H1 (cell line): ENCODE measurements around the gene CTBP2. TPM values are rescaled to one million over a fixed set of nuclear protein-coding genes. Genes with fewer than 3 reads are reported as not detected.

Source experiments
- CTCF ChIA-PET: fragments of 300-600 bp; sonication (Branson Sonifier 250); formaldehyde crosslinking; loops from one replicate; lab custom pipeline; 2021; ENCODE audit not compliant: partially characterized antibody; lab: Charles Lee
- POLR2A ChIA-PET: fragments of 300-600 bp; sonication (Branson Sonifier 250); formaldehyde crosslinking; loops from one replicate; lab custom pipeline; 2021; ENCODE audit warnings: inconsistent platforms; ENCODE audit not compliant: partially characterized antibody; lab: Charles Lee
- DNase-seq, 2 experiments: peaks; one replicate each; pipeline versions ENCODE4 v3.0.0 to v3.0.0-alpha.2; 2010 to 2022; ENCODE audit warnings: low spot score in 2 of 2, low read depth in 1 of 2, mixed read lengths in 1 of 2
- FAIRE-seq: peaks from 2 replicates; lab custom pipeline; 2011; peaks lifted over from hg19 to GRCh38; lab: Jason Lieb, UNC
- H2AFZ ChIP-seq: 2 replicates; pipeline ENCODE4 v1.8.1; 2012; ENCODE audit warnings: low read length, inconsistent platforms
- H2AK5ac ChIP-seq: 2 replicates; pipeline ENCODE4 v1.6.1; 2013; ENCODE audit warnings: low read depth, low read length
- H2BK120ac ChIP-seq: replicated peaks from 2 replicates; pipeline ENCODE3; 2013; ENCODE audit warnings: low read depth, low read length, inconsistent platforms
- H2BK12ac ChIP-seq: 2 replicates; pipeline ENCODE4 v1.6.1; 2013; ENCODE audit warnings: low read depth, low read length
- H2BK15ac ChIP-seq: 2 replicates; pipeline ENCODE4 v1.6.1; 2013; ENCODE audit warnings: low read length
- H2BK20ac ChIP-seq: 2 replicates; pipeline ENCODE4 v1.6.1; 2013; ENCODE audit warnings: low read length
- H2BK5ac ChIP-seq: 2 replicates; pipeline ENCODE4 v1.6.1; 2013; ENCODE audit warnings: low read depth, low read length
- H3K14ac ChIP-seq: 2 replicates; pipeline ENCODE4 v1.6.1; 2013; ENCODE audit warnings: inconsistent platforms; ENCODE audit not compliant: insufficient read length
- H3K18ac ChIP-seq: 2 replicates; pipeline ENCODE4 v1.6.1; 2013; ENCODE audit warnings: low read length; ENCODE audit errors: extremely low read depth
- H3K23ac ChIP-seq: 2 replicates; pipeline ENCODE4 v1.6.1; 2013; ENCODE audit warnings: inconsistent platforms; ENCODE audit not compliant: insufficient read length
- H3K23me2 ChIP-seq: 2 replicates; pipeline ENCODE4 v1.6.1; 2013; ENCODE audit warnings: low read depth, low read length
- H3K27ac ChIP-seq: 2 replicates; pipeline ENCODE4 v1.6.1; 2011; ENCODE audit warnings: low read depth, low read length, inconsistent platforms
- H3K27me3 ChIP-seq, 4 experiments: replicated peaks in 1 of 4; 1 replicate in 1 of 4; 2 replicates in 3 of 4; pipeline versions ENCODE4 v1.6.1 to v1.8.1; 2011 to 2013; ENCODE audit warnings: low read length in 3 of 4, mild to moderate bottlenecking in 3 of 4, inconsistent platforms in 2 of 4, mixed read lengths in 2 of 4, moderate library complexity in 1 of 4; ENCODE audit not compliant: control insufficient read depth in 3 of 4, insufficient read depth in 3 of 4; ENCODE audit errors: extremely low read depth in 1 of 4
- H3K36me3 ChIP-seq, 4 experiments: 2 replicates each; pipeline versions ENCODE4 v1.6.1 to v1.8.1; 2011 to 2013; ENCODE audit warnings: mild to moderate bottlenecking in 4 of 4, low read length in 3 of 4, moderate library complexity in 2 of 4, control low read depth in 1 of 4, inconsistent platforms in 1 of 4; ENCODE audit not compliant: insufficient read depth in 4 of 4, control insufficient read depth in 2 of 4
- H3K4ac ChIP-seq: replicated peaks from 2 replicates; pipeline ENCODE3; 2013; ENCODE audit warnings: low read length, low read depth, mixed read lengths, inconsistent platforms; ENCODE audit not compliant: insufficient read length
- H3K4me1 ChIP-seq, 4 experiments: replicated peaks in 1 of 4; 1 replicate in 1 of 4; 2 replicates in 3 of 4; pipeline versions ENCODE4 v1.6.1 to v1.8.1; 2011 to 2013; ENCODE audit warnings: low read length in 3 of 4, inconsistent platforms in 2 of 4, mixed read lengths in 1 of 4; ENCODE audit not compliant: insufficient read depth in 4 of 4, control insufficient read depth in 3 of 4
- H3K4me2 ChIP-seq, 2 experiments: 2 replicates each; pipeline versions ENCODE4 v1.6.1 to v1.8.1; 2011 to 2013; ENCODE audit warnings: low read depth in 2 of 2, low read length in 2 of 2, control low read depth in 1 of 2, inconsistent platforms in 1 of 2, mild to moderate bottlenecking in 1 of 2; ENCODE audit not compliant: insufficient read depth in 1 of 2
- H3K4me3 ChIP-seq, 4 experiments: fragments of 200-600, 300-600 bp in 1 of 4; sonication (generic), shearing (Covaris generic), sonication (Bioruptor Twin) in 1 of 4; 2 replicates each; pipeline versions ENCODE4 v1.5.1 to v1.8.1; 2011 to 2016; ENCODE audit warnings: low read length in 4 of 4, low read depth in 3 of 4, control low read depth in 2 of 4, inconsistent platforms in 2 of 4, mild to moderate bottlenecking in 2 of 4, mixed read lengths in 1 of 4, moderate library complexity in 1 of 4; ENCODE audit not compliant: insufficient read depth in 2 of 4; ENCODE audit errors: extremely low read depth in 1 of 4
- H3K56ac ChIP-seq: replicated peaks from 2 replicates; pipeline ENCODE3; 2013; ENCODE audit warnings: low read depth, mild to moderate bottlenecking, mixed read lengths, low read length, inconsistent platforms; ENCODE audit not compliant: insufficient read length
- H3K79me1 ChIP-seq: 2 replicates; pipeline ENCODE4 v1.6.1; 2013; ENCODE audit warnings: low read depth, low read length, control low read depth
- H3K79me2 ChIP-seq, 2 experiments: 2 replicates each; pipeline versions ENCODE4 v1.6.1 to v1.8.1; 2012 to 2013; ENCODE audit warnings: low read length in 2 of 2, mild to moderate bottlenecking in 2 of 2, inconsistent platforms in 1 of 2; ENCODE audit not compliant: insufficient read depth in 2 of 2, control insufficient read depth in 1 of 2
- H3K9ac ChIP-seq, 4 experiments: replicated peaks in 1 of 4; 1 replicate in 1 of 4; 2 replicates in 3 of 4; pipeline versions ENCODE4 v1.6.1 to v1.8.1; 2011 to 2013; ENCODE audit warnings: low read depth in 3 of 4, low read length in 3 of 4, control low read depth in 2 of 4, mild to moderate bottlenecking in 2 of 4, moderate library complexity in 2 of 4, inconsistent platforms in 1 of 4; ENCODE audit errors: extremely low read depth in 1 of 4
- H3K9me3 ChIP-seq, 2 experiments: 2 replicates each; pipeline versions ENCODE4 v1.6.1 to v1.8.1; 2012 to 2013; ENCODE audit warnings: mild to moderate bottlenecking in 2 of 2, moderate library complexity in 2 of 2, control low read depth in 1 of 2, inconsistent platforms in 1 of 2, low read depth in 1 of 2, low read length in 1 of 2, mixed read lengths in 1 of 2; ENCODE audit not compliant: insufficient read depth in 2 of 2
- H4K20me1 ChIP-seq, 2 experiments: replicated peaks in 1 of 2; 2 replicates each; pipeline versions ENCODE3 to v1.8.1; 2011 to 2013; ENCODE audit warnings: inconsistent platforms in 2 of 2, low read length in 2 of 2, mild to moderate bottlenecking in 1 of 2; ENCODE audit not compliant: insufficient read depth in 2 of 2, control insufficient read depth in 1 of 2
- H4K5ac ChIP-seq: 2 replicates; pipeline ENCODE4 v1.6.1; 2013; ENCODE audit warnings: low read length, low read depth, mixed read lengths, inconsistent platforms; ENCODE audit not compliant: insufficient read length
- H4K8ac ChIP-seq: 2 replicates; pipeline ENCODE4 v1.8.0; 2013; ENCODE audit warnings: mild to moderate bottlenecking, moderate library complexity, low read length, inconsistent platforms; ENCODE audit not compliant: insufficient read depth; ENCODE audit errors: extremely low read depth
- H4K91ac ChIP-seq: replicated peaks from 2 replicates; pipeline ENCODE3; 2013; ENCODE audit warnings: low read length, mixed read lengths, inconsistent platforms; ENCODE audit not compliant: insufficient read length
- ATF3 ChIP-seq: IDR thresholded peaks from 2 replicates; pipeline ENCODE4 v1.6.1; 2011; ENCODE audit warnings: low read depth, mild to moderate bottlenecking, low read length; ENCODE audit not compliant: insufficient read depth
- BCL11A ChIP-seq, 2 experiments: IDR thresholded peaks; one replicate each; pipeline ENCODE4 v1.6.1; 2011; ENCODE audit warnings: low read depth in 2 of 2, low read length in 2 of 2, mild to moderate bottlenecking in 2 of 2
- HDAC2 ChIP-seq, 2 experiments: fragments of 300-600 bp in 1 of 2; sonication (generic) in 1 of 2; IDR thresholded peaks; 2 replicates each; pipeline ENCODE4 v1.6.1; 2011 to 2012; ENCODE audit warnings: low read depth in 2 of 2, low read length in 2 of 2, mild to moderate bottlenecking in 2 of 2, moderate library complexity in 2 of 2, borderline replicate concordance in 1 of 2, inconsistent platforms in 1 of 2
- KDM4A ChIP-seq: IDR thresholded peaks from one replicate; pipeline ENCODE4 v1.7.1; 2012; ENCODE audit warnings: low read depth, mild to moderate bottlenecking, moderate library complexity, low read length, inconsistent platforms; ENCODE audit not compliant: severe bottlenecking
- POU5F1 ChIP-seq: IDR thresholded peaks from 2 replicates; pipeline ENCODE4 v1.6.1; 2011; ENCODE audit warnings: low read depth, mild to moderate bottlenecking, low read length, moderate library complexity
- RXRA ChIP-seq: IDR thresholded peaks from 2 replicates; pipeline ENCODE4 v1.6.1; 2011; ENCODE audit warnings: low read depth, mild to moderate bottlenecking, low read length, moderate library complexity; ENCODE audit not compliant: insufficient read depth
- SAP30 ChIP-seq: fragments of 300-600 bp; sonication (generic); IDR thresholded peaks from 2 replicates; pipeline ENCODE4 v1.7.1; 2012; ENCODE audit warnings: low read length, moderate library complexity, mild to moderate bottlenecking, inconsistent platforms; ENCODE audit not compliant: insufficient read depth, insufficient replicate concordance
- SP1 ChIP-seq: IDR thresholded peaks from 2 replicates; pipeline ENCODE4 v1.6.1; 2011; ENCODE audit warnings: low read depth, low read length
- SP4 ChIP-seq: IDR thresholded peaks from 2 replicates; pipeline ENCODE4 v1.6.1; 2012; ENCODE audit warnings: low read length, inconsistent platforms
- SUZ12 ChIP-seq: fragments of 200-600 bp; sonication (generic); IDR thresholded peaks from 2 replicates; pipeline ENCODE4 v1.6.1; 2012; ENCODE audit warnings: mild to moderate bottlenecking, inconsistent platforms, low read length, moderate library complexity, mixed read lengths
- TEAD4 ChIP-seq: IDR thresholded peaks from 2 replicates; pipeline ENCODE4 v1.6.1; 2012; ENCODE audit warnings: low read depth, low read length, inconsistent platforms, mixed read lengths
- WGBS, 2 experiments: shearing (Covaris generic) in 1 of 2; methylation state at CpG; one replicate each; pipeline versions ENCODE4 v1.1.6 to v1.1.7; 2013 to 2015; ENCODE audit warnings: low lambda C conversion rate in 2 of 2, mixed read lengths in 2 of 2, inconsistent platforms in 1 of 2, low coverage in 1 of 2, missing lambda C conversion rate in 1 of 2; ENCODE audit not compliant: insufficient replicate concordance in 2 of 2, insufficient coverage in 1 of 2, insufficient read length in 1 of 2; ENCODE audit errors: extremely low coverage in 1 of 2, missing lambda C conversion rate in 1 of 2; 5-methylcytosine and 5-hydroxymethylcytosine counted together
- polyA plus RNA-seq, 7 experiments: library from polyadenylated mRNA; depleted of rRNA in 3 of 7; stranded (reverse) in 5 of 7; unstranded in 2 of 7; fragments of >200 nt in 5 of 7; fragments of 200-250 nt in 2 of 7; gene quantifications; 1 replicate in 5 of 7; 2 replicates in 1 of 7; 4 replicates in 1 of 7; pipeline versions ENCODE4 v1.2.1 to v1.2.3, GENCODE V29; 2011 to 2013; ENCODE audit warnings: missing spikeins in 2 of 7, mixed read lengths in 2 of 7
- total RNA-seq: library from RNA; stranded (reverse); fragmentation: NEBNext Ultra II Directional; extraction: Animal tissue kit (Norgen Biotek cat#: 25700); gene quantifications from 2 replicates; pipeline ENCODE4 v1.2.1, GENCODE V29; 2021

Gene CTBP2
- total and polyA plus RNA-seq, 2 of the 8 experiments (the other 6 are each of a cell fraction or from before 2014, with no cell fraction given): 208 to 221 TPM

GRCh38 chr10:125035588-125036295 lies 124.6 kb downstream of the CTBP2 start:
- WGBS, 2 experiments: 86% methylated on average over 7 of the region's 7 CpGs; no CpG with 5 or more reads in 1 of the 2 experiments
- Histone ChIP-seq H2BK20ac (no peak overlapping the region), H4K91ac (no peak overlapping the region), H3K4me1 (peaks cover 1 to 28% (median 20%) of the 10 kb centered on the region in 4 experiments), H3K27ac (no peak overlapping the region), H3K9ac (no peak overlapping the region), H3K36me3 (peaks cover 4 to 53% (median 8%) of the 10 kb centered on the region in 4 experiments; a peak in 7 of 8 replicates), H3K23me2 (no peaks in the 10 kb centered on the region; the same call in 1 of the 2 replicates), H3K14ac (no peak overlapping the region), H4K8ac (no peak overlapping the region), H3K79me2 (peaks cover 11 to 97% of the 10 kb centered on the region in 2 experiments), H2AFZ (no peak overlapping the region), H2BK120ac (no peak overlapping the region), H3K79me1 (peaks cover 40% of the 10 kb centered on the region), H2BK12ac (no peak overlapping the region), H3K4me3 (no peak overlapping the region), H3K56ac (no peak overlapping the region), H2AK5ac (no peak overlapping the region), H4K20me1 (peaks cover 38 to 42% of the 10 kb centered on the region in 2 experiments), H3K4me2 (no peak overlapping the region), H4K5ac (no peak overlapping the region), H3K9me3 (no peaks in the 10 kb centered on the region), H2BK15ac (no peak overlapping the region), H3K18ac (no peak overlapping the region), H3K27me3 (no peaks in the 10 kb centered on the region), H3K4ac (no peak overlapping the region), H3K23ac (no peak overlapping the region), H2BK5ac (no peak overlapping the region)
- ChIA-PET POLR2A (interaction anchor here (0.8 to 2.1 kb wide), 4 partner anchors 9 to 52 kb away, joined by 3 to 10 read pairs (median 5); no protein-coding TSS in a partner anchor), CTCF (interaction anchor here (0.6 to 4.1 kb wide), 10 partner anchors 9 to 302 kb away, joined by 3 to 29 read pairs (median 6); no protein-coding TSS in a partner anchor)
- DNase-seq (no peak), FAIRE-seq (no peak)
- TF ChIP-seq ATF3: no peak
- no peak for TF ChIP-seq HDAC2 (IDR thresholded peaks at IDR 0.05; ENCODE audit: borderline replicate concordance in 1 of 2, low read depth in 2 of 2, low read length in 2 of 2)
- no peak for TF ChIP-seq KDM4A
- TF ChIP-seq SP4: no peak
- no peak for TF ChIP-seq TEAD4
- TF ChIP-seq SUZ12: no peak
- no peak for TF ChIP-seq SAP30
- no peak for TF ChIP-seq BCL11A (IDR thresholded peaks at IDR 0.05; ENCODE audit: low read depth in 2 of 2, low read length in 2 of 2)
- no peak for TF ChIP-seq POU5F1
- no peak for TF ChIP-seq RXRA
- no peak for TF ChIP-seq SP1
